Measurements from ENCODE around the gene CALCB. TPM values are rescaled to one million over a fixed set of nuclear protein-coding genes. Genes with fewer than 3 reads are reported as not detected.

CALCB gene
- total and polyA plus RNA-seq, 2 of the 8 experiments (the other 6 are each of a cell fraction or from before 2014, with no cell fraction given), result 3.7 to 4.2 TPM

DNA sequence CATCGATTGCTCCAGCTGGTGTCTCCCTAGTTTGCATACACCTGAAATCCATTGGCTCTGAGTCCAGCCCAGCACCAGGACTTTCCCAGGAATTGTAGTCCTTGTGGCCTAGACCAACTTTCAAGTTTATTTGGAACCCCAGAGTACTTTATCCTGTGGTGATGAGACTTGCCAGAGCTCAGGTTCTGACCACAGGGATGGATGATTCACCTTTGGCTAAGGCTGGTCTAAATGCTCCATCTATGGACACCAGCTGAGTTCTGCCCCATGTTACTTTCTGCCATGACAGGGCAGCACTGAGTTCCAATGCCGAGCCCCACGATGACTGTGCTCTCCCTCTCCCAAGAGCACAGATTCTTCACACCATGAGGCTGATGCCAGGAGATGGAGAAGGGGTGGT lies 24.0 kb downstream of the CALCB start:
- 84% methylated on average over 3 of the region's 3 CpGs; no CpG with 5 or more reads in 1 of the 2 experiments for WGBS, 2 experiments (ENCODE audit: extremely low coverage in 1 of 2, insufficient coverage in 1 of 2, insufficient read length in 1 of 2, insufficient replicate concordance in 2 of 2, low coverage in 1 of 2, low lambda C conversion rate in 2 of 2, missing lambda C conversion rate in 1 of 2)
- Histone ChIP-seq H3K4ac (replicated peaks; ENCODE audit: insufficient read length, low read depth, low read length) (no peak overlapping the region), H2BK20ac (ENCODE audit: low read length) (no peak overlapping the region), H3K23me2 (ENCODE audit: low read depth, low read length) (no peaks in the 10 kb centered on the region), H4K8ac (ENCODE audit: extremely low read depth, insufficient read depth, low read length) (no peak overlapping the region), H3K27me3 (replicated peaks in 1 of 4; ENCODE audit: control insufficient read depth in 3 of 4, extremely low read depth in 1 of 4, insufficient read depth in 3 of 4, low read length in 3 of 4) (no peaks in the 10 kb centered on the region; a peak in 1 of 7 replicates), H3K4me3 (ENCODE audit: extremely low read depth in 1 of 4, insufficient read depth in 2 of 4, low read depth in 3 of 4, low read length in 4 of 4) (no peak overlapping the region), H3K9me3 (ENCODE audit: insufficient read depth in 2 of 2, low read depth in 1 of 2, low read length in 1 of 2) (no peaks in the 10 kb centered on the region), H2AFZ (ENCODE audit: low read length) (no peak overlapping the region), H2BK5ac (ENCODE audit: low read depth, low read length) (no peak overlapping the region), H2BK120ac (replicated peaks; ENCODE audit: low read depth, low read length) (no peak overlapping the region), H4K20me1 (replicated peaks in 1 of 2; ENCODE audit: control insufficient read depth in 1 of 2, insufficient read depth in 2 of 2, low read length in 2 of 2) (no peaks in the 10 kb centered on the region), H2BK15ac (ENCODE audit: low read length) (no peak overlapping the region), H3K14ac (ENCODE audit: insufficient read length) (no peak overlapping the region), H3K4me1 (replicated peaks in 1 of 4; ENCODE audit: control insufficient read depth in 3 of 4, insufficient read depth in 4 of 4, low read length in 3 of 4) (no peaks in the 10 kb centered on the region; a peak in 1 of 7 replicates), H3K79me2 (ENCODE audit: control insufficient read depth in 1 of 2, insufficient read depth in 2 of 2, low read length in 2 of 2) (no peaks in the 10 kb centered on the region), H4K5ac (ENCODE audit: insufficient read length, low read depth, low read length) (no peak overlapping the region), H3K27ac (ENCODE audit: low read depth, low read length) (no peak overlapping the region), H4K91ac (replicated peaks; ENCODE audit: insufficient read length, low read length) (no peak overlapping the region), H3K23ac (ENCODE audit: insufficient read length) (no peak overlapping the region), H3K56ac (replicated peaks; ENCODE audit: insufficient read length, low read depth, low read length) (no peak overlapping the region), H3K79me1 (ENCODE audit: low read depth, low read length) (no peaks in the 10 kb centered on the region), H2BK12ac (ENCODE audit: low read depth, low read length) (no peak overlapping the region), H3K36me3 (ENCODE audit: control insufficient read depth in 2 of 4, insufficient read depth in 4 of 4, low read length in 3 of 4) (no peaks in the 10 kb centered on the region), H2AK5ac (ENCODE audit: low read depth, low read length) (no peak overlapping the region), H3K18ac (ENCODE audit: extremely low read depth, low read length) (no peak overlapping the region), H3K9ac (replicated peaks in 1 of 4; ENCODE audit: extremely low read depth in 1 of 4, low read depth in 3 of 4, low read length in 3 of 4) (no peak overlapping the region), H3K4me2 (ENCODE audit: insufficient read depth in 1 of 2, low read depth in 2 of 2, low read length in 2 of 2) (no peak overlapping the region)
- DNase-seq (ENCODE audit: low read depth in 1 of 2, low spot score in 2 of 2), result no peak
- ChIA-PET CTCF (ENCODE audit: partially characterized antibody) (interaction anchor here (0.6 to 13.8 kb wide), 10 partner anchors 11 to 475 kb away, joined by 3 to 177 read pairs (median 4); no protein-coding TSS in a partner anchor), POLR2A (ENCODE audit: partially characterized antibody) (no interaction called here)
- FAIRE-seq, result no peak
- TF ChIP-seq TBP (IDR thresholded peaks at IDR 0.05; ENCODE audit: low read depth, low read length), result no peak
- TF ChIP-seq SAP30 (IDR thresholded peaks at IDR 0.05; ENCODE audit: insufficient read depth, insufficient replicate concordance, low read length), result no peak
- TF ChIP-seq POLR2AphosphoS5 (IDR thresholded peaks at IDR 0.05; ENCODE audit: low read depth, low read length), result no peak
- no peak for TF ChIP-seq POU5F1 (IDR thresholded peaks at IDR 0.05; ENCODE audit: low read depth, low read length)
- TF ChIP-seq BCL11A (IDR thresholded peaks at IDR 0.05; ENCODE audit: low read depth in 2 of 2, low read length in 2 of 2), result no peak
- TF ChIP-seq, protein P1, sequence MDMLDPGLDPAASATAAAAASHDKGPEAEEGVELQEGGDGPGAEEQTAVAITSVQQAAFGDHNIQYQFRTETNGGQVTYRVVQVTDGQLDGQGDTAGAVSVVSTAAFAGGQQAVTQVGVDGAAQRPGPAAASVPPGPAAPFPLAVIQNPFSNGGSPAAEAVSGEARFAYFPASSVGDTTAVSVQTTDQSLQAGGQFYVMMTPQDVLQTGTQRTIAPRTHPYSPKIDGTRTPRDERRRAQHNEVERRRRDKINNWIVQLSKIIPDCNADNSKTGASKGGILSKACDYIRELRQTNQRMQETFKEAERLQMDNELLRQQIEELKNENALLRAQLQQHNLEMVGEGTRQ (IDR thresholded peaks at IDR 0.05; ENCODE audit: low read length), result no peak
- no peak for TF ChIP-seq SIX5 (IDR thresholded peaks at IDR 0.05; ENCODE audit: low read depth, low read length)
- TF ChIP-seq ZNF274 (IDR thresholded peaks at IDR 0.05; ENCODE audit: borderline replicate concordance, extremely low read depth, low read length), result no peak
- no peak for TF ChIP-seq YY1 (IDR thresholded peaks at IDR 0.05; ENCODE audit: low read depth, low read length)
